ENCODE measurements around the gene FAM135A. TPM values are rescaled to one million over a fixed set of nuclear protein-coding genes. Genes with fewer than 3 reads are reported as not detected.
A peak's percentile ranks its signal among the peaks of the same experiment; 100 is the strongest.

The FAM135A gene
- total RNA-seq, 1 donor from 2014 or later: 19.8 TPM

GRCh38 chr6:70375166-70375565 lies 38.1 kb upstream of the FAM135A start:
- Histone ChIP-seq H3K4me3 (ENCODE audit: low read depth, low read length) (no peak overlapping the region), H3K36me3 (ENCODE audit: control insufficient read depth, insufficient read depth, low read length) (no peaks in the 10 kb centered on the region), H3K27me3 (ENCODE audit: control insufficient read depth, insufficient read depth, low read length) (peaks cover under 1% of the 10 kb centered on the region)
- peak; percentile 37 for DNase-seq (ENCODE audit: low read depth)
- no peak for TF ChIP-seq CTCF (IDR thresholded peaks at IDR 0.05; ENCODE audit: insufficient read depth, low read length, poor library complexity, severe bottlenecking)

DNA sequence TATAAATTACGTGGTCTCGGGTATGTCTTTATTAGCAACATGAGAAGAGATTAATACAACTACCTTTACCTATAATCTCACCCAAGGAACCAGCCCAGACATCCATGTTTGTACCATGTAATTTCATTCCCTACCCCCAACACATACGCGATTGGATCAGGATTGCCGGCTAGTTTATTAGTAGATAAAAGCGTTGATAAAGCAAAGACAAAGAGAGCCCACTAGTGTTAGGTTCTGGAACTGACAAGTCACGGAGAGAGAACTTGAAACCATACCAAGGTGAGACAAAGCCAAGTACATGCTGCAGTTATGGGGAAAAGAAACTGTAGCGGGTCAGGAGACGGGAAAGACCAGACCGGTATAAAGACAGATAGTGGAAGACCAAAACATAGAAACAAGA lies 37.4 kb upstream of the FAM135A start:
- Histone ChIP-seq H3K27me3 (ENCODE audit: control insufficient read depth, insufficient read depth, low read length) (no peaks in the 10 kb centered on the region), H3K36me3 (ENCODE audit: control insufficient read depth, insufficient read depth, low read length) (no peaks in the 10 kb centered on the region), H3K4me3 (ENCODE audit: low read depth, low read length) (no peak overlapping the region)
- no peak for DNase-seq (ENCODE audit: low read depth)
- TF ChIP-seq CTCF (IDR thresholded peaks at IDR 0.05; ENCODE audit: insufficient read depth, low read length, poor library complexity, severe bottlenecking): peak; percentile 23

DNA sequence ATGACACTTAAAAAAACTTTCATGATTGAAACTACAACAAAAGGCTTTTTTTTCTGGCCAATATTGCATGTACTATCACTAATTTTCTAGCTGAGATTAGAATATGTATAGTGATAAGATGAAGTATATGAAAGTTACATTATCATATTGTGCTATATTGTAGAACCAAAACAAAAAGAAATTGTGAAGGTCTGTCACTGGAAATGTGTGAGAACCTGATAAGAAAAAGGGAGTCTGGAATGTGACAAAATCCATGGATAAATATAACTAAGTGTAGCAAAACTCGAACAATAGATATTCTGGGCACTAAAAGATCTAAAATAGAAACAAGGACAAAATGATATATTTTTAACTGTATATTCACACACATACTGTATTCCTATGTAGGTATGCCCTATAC lies 36.7 kb upstream of the FAM135A start:
- H3K36me3 ChIP-seq (ENCODE audit: control insufficient read depth, insufficient read depth, low read length): no peaks in the 10 kb centered on the region
- DNase-seq (ENCODE audit: low read depth): no peak
- TF ChIP-seq CTCF (IDR thresholded peaks at IDR 0.05; ENCODE audit: insufficient read depth, low read length, poor library complexity, severe bottlenecking): no peak
- H3K27me3 ChIP-seq (ENCODE audit: control insufficient read depth, insufficient read depth, low read length): no peaks in the 10 kb centered on the region
- H3K4me3 ChIP-seq (ENCODE audit: low read depth, low read length): no peak overlapping the region

GRCh38 chr6:70377372-70377771 lies 35.9 kb upstream of the FAM135A start:
- no peaks in the 10 kb centered on the region for H3K36me3 ChIP-seq (ENCODE audit: control insufficient read depth, insufficient read depth, low read length)
- no peak for TF ChIP-seq CTCF (IDR thresholded peaks at IDR 0.05; ENCODE audit: insufficient read depth, low read length, poor library complexity, severe bottlenecking)
- no peak for DNase-seq (ENCODE audit: low read depth)
- no peaks in the 10 kb centered on the region for H3K27me3 ChIP-seq (ENCODE audit: control insufficient read depth, insufficient read depth, low read length)
- H3K4me3 ChIP-seq (ENCODE audit: low read depth, low read length): no peak overlapping the region

GRCh38 chr6:70379473-70380013 lies 33.8 kb upstream of the FAM135A start:
- Histone ChIP-seq H3K36me3 (ENCODE audit: control insufficient read depth, insufficient read depth, low read length) (no peaks in the 10 kb centered on the region), H3K27me3 (ENCODE audit: control insufficient read depth, insufficient read depth, low read length) (no peaks in the 10 kb centered on the region), H3K4me3 (ENCODE audit: low read depth, low read length) (no peak overlapping the region)
- no peak for TF ChIP-seq CTCF (IDR thresholded peaks at IDR 0.05; ENCODE audit: insufficient read depth, low read length, poor library complexity, severe bottlenecking)
- no peak for DNase-seq (ENCODE audit: low read depth)

DNA sequence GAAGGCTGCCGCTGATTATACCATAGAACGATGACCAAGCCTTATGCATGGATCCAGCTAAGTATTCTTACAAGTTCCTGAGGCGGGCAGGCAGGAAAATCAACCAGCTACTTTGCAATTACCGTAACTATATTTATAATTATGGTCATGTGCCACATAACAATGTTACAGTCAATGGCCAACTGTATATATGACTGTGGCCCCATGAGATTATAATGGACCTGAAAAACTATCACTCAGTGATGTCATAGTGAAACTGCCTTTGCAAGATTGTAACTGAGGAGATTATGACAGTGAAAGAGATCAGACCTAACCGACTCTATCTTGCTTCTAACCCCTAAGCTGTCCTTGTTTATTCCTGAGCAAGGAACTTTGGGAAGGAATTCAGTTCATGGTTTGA lies 33.1 kb upstream of the FAM135A start:
- TF ChIP-seq CTCF (IDR thresholded peaks at IDR 0.05; ENCODE audit: insufficient read depth, low read length, poor library complexity, severe bottlenecking): no peak
- no peak for DNase-seq (ENCODE audit: low read depth)
- no peaks in the 10 kb centered on the region for H3K27me3 ChIP-seq (ENCODE audit: control insufficient read depth, insufficient read depth, low read length)
- H3K4me3 ChIP-seq (ENCODE audit: low read depth, low read length): no peak overlapping the region
- no peaks in the 10 kb centered on the region for H3K36me3 ChIP-seq (ENCODE audit: control insufficient read depth, insufficient read depth, low read length)

Measured in kidney epithelial cell (primary cell).